Glutamatergic neuron (in vitro differentiated cells): ENCODE data around the gene OR5AN1. TPM values are rescaled to one million over a fixed set of nuclear protein-coding genes. Genes with fewer than 3 reads are reported as not detected.

ENCODE experiments used
- DNase-seq: peaks from one replicate; pipeline ENCODE4 v3.0.0; 2022
- H3K27ac Mint-ChIP-seq: one replicate; pipeline ENCODE4 v1.8.0; 2020; ENCODE audit warnings: mild to moderate bottlenecking, mixed read lengths, inconsistent platforms; ENCODE audit not compliant: unreplicated experiment
- H3K27me3 Mint-ChIP-seq: one replicate; pipeline ENCODE4 v1.8.0; 2020; ENCODE audit warnings: mild to moderate bottlenecking, moderate library complexity, mixed read lengths, inconsistent platforms; ENCODE audit not compliant: unreplicated experiment
- H3K36me3 Mint-ChIP-seq: one replicate; pipeline ENCODE4 v1.8.0; 2020; ENCODE audit warnings: mild to moderate bottlenecking, mixed read lengths, inconsistent platforms; ENCODE audit not compliant: unreplicated experiment
- H3K4me1 Mint-ChIP-seq: one replicate; pipeline ENCODE4 v1.8.0; 2020; ENCODE audit warnings: mild to moderate bottlenecking, low read depth, mixed read lengths, inconsistent platforms; ENCODE audit not compliant: unreplicated experiment
- H3K4me3 Mint-ChIP-seq: one replicate; pipeline ENCODE4 v1.8.0; 2020; ENCODE audit warnings: mild to moderate bottlenecking, mixed read lengths, inconsistent platforms; ENCODE audit not compliant: unreplicated experiment
- H3K9me3 Mint-ChIP-seq: one replicate; pipeline ENCODE4 v1.8.0; 2020; ENCODE audit warnings: mild to moderate bottlenecking, moderate library complexity, mixed read lengths, inconsistent platforms; ENCODE audit not compliant: unreplicated experiment
- CTCF ChIP-seq: fragments of 200-600 bp; sonication (generic); IDR thresholded peaks from one replicate; pipeline ENCODE4 v1.5.0; 2021; ENCODE audit not compliant: partially characterized antibody, unreplicated experiment
- total RNA-seq: library from RNA; stranded (reverse); fragmentation: NEBNext Ultra II Directional; extraction: Animal tissue kit (Norgen Biotek cat#: 25700); gene quantifications from one replicate; pipeline ENCODE4 v1.2.1, GENCODE V29; 2021; ENCODE audit not compliant: unreplicated experiment

OR5AN1 gene
- total RNA-seq, 1 donor from 2014 or later = not detected

- H3K4me1 Mint-ChIP-seq = peaks cover 5% of the 10 kb centered on the region
- H3K4me3 Mint-ChIP-seq = no peak overlapping the region
- DNase-seq = no peak
- no peak overlapping the region for H3K27ac Mint-ChIP-seq
- no peak for TF ChIP-seq CTCF
- no peaks in the 10 kb centered on the region for H3K27me3 Mint-ChIP-seq
- no peaks in the 10 kb centered on the region for H3K9me3 Mint-ChIP-seq
- H3K36me3 Mint-ChIP-seq = no peaks in the 10 kb centered on the region
Observed at GRCh38 chr11:59413646-59414045, 55.0 kb downstream of the OR5AN1 start.

GRCh38 chr11:59415111-59415510 is 56.4 kb downstream of the OR5AN1 start:
- no peaks in the 10 kb centered on the region for H3K27me3 Mint-ChIP-seq
- H3K27ac Mint-ChIP-seq = no peak overlapping the region
- H3K36me3 Mint-ChIP-seq = no peaks in the 10 kb centered on the region
- H3K4me3 Mint-ChIP-seq = no peak overlapping the region
- DNase-seq = no peak
- peaks cover 5% of the 10 kb centered on the region for H3K4me1 Mint-ChIP-seq
- H3K9me3 Mint-ChIP-seq = no peaks in the 10 kb centered on the region
- TF ChIP-seq CTCF = no peak

- Mint-ChIP-seq H3K4me3 (no peak overlapping the region), H3K9me3 (no peaks in the 10 kb centered on the region), H3K27me3 (no peaks in the 10 kb centered on the region), H3K27ac (no peak overlapping the region), H3K36me3 (no peaks in the 10 kb centered on the region), H3K4me1 (peaks cover 5% of the 10 kb centered on the region)
- no peak for TF ChIP-seq CTCF
- no peak for DNase-seq
Observed at GRCh38 chr11:59416613-59417012, 57.9 kb downstream of the OR5AN1 start.

- no peak overlapping the region for H3K4me3 Mint-ChIP-seq
- H3K27ac Mint-ChIP-seq = no peak overlapping the region
- no peaks in the 10 kb centered on the region for H3K36me3 Mint-ChIP-seq
- peaks cover 5% of the 10 kb centered on the region for H3K4me1 Mint-ChIP-seq
- no peak for TF ChIP-seq CTCF
- DNase-seq = no peak
- H3K9me3 Mint-ChIP-seq = no peaks in the 10 kb centered on the region
- no peaks in the 10 kb centered on the region for H3K27me3 Mint-ChIP-seq
Observed at GRCh38 chr11:59417023-59417422, 58.3 kb downstream of the OR5AN1 start.

GRCh38 chr11:59418156-59418555 is 59.5 kb downstream of the OR5AN1 start:
- Mint-ChIP-seq H3K9me3 (no peaks in the 10 kb centered on the region), H3K36me3 (no peaks in the 10 kb centered on the region), H3K4me3 (no peak overlapping the region), H3K27ac (no peak overlapping the region), H3K4me1 (peaks cover 5% of the 10 kb centered on the region), H3K27me3 (no peaks in the 10 kb centered on the region)
- no peak for TF ChIP-seq CTCF
- DNase-seq = no peak

Other genes with a start within 250 kb of the OR5AN1 start
- 3.1 TPM for gene FAM111A, start 216.0 kb upstream of the OR5AN1 start, total RNA-seq
- 4.1 TPM for gene DTX4, start 186.8 kb upstream of the OR5AN1 start, total RNA-seq
- gene MPEG1, start 146.0 kb upstream of the OR5AN1 start, total RNA-seq = not detected
- not detected for gene OR5A2, start 67.5 kb downstream of the OR5AN1 start, total RNA-seq
- not detected for gene OR5A1, start 77.6 kb downstream of the OR5AN1 start, total RNA-seq
- gene OR4D6, start 98.1 kb downstream of the OR5AN1 start, total RNA-seq = not detected
- not detected for gene OR4D10, start 114.4 kb downstream of the OR5AN1 start, total RNA-seq
- not detected for gene OR4D11, start 144.7 kb downstream of the OR5AN1 start, total RNA-seq
- gene OR4D9, start 152.6 kb downstream of the OR5AN1 start, total RNA-seq = not detected